Prostate gland (tissue), 2 donors: ENCODE measurements around the gene AK4. TPM values are rescaled to one million over a fixed set of nuclear protein-coding genes. Genes with fewer than 3 reads are reported as not detected.

ENCODE experiments used
- DNase-seq: peaks from one replicate; pipeline ENCODE4 v3.0.0-alpha.2; 2019; ENCODE audit warnings: low spot score
- H3K27ac ChIP-seq, 2 donors: fragments of 200-600 bp; sonication (generic); 2 replicates each; pipeline ENCODE4 v1.5.1; 2017 to 2019
- H3K27me3 ChIP-seq: fragments of 200-600 bp; sonication (generic); replicated peaks from 2 replicates; pipeline ENCODE4 v1.5.1; 2019; ENCODE audit not compliant: insufficient read depth
- H3K36me3 ChIP-seq, 2 donors: fragments of 200-600 bp; sonication (generic); 1 replicate in 1 of 2; 2 replicates in 1 of 2; pipeline versions ENCODE4 v1.5.1 to v1.8.1; 2017 to 2019
- H3K4me1 ChIP-seq: fragments of 200-600 bp; sonication (generic); replicated peaks from 2 replicates; pipeline ENCODE4 v1.5.1; 2019
- H3K4me3 ChIP-seq, 2 donors: fragments of 200-600 bp; sonication (generic); 2 replicates each; pipeline ENCODE4 v1.5.1; 2017 to 2019
- H3K9me3 ChIP-seq: fragments of 200-600 bp; sonication (generic); 2 replicates; pipeline ENCODE4 v1.5.1; 2017
- CTCF ChIP-seq, 4 experiments: fragments of 200-600 bp in 2 of 4; fragments of 450-650 bp in 2 of 4; sonication (generic) in 2 of 4; IDR thresholded peaks; 1 replicate in 3 of 4; 2 replicates in 1 of 4; pipeline ENCODE4 v1.5.1; 2016 to 2019; ENCODE audit warnings: antibody characterized with exemption in 4 of 4, mild to moderate bottlenecking in 2 of 4, moderate library complexity in 2 of 4
- POLR2A ChIP-seq: fragments of 450-650 bp; IDR thresholded peaks from one replicate; pipeline ENCODE4 v1.6.1; 2016; ENCODE audit warnings: antibody characterized with exemption, mild to moderate bottlenecking
- POLR2AphosphoS5 ChIP-seq: sonication (generic); formaldehyde crosslinking; IDR thresholded peaks from one replicate; pipeline ENCODE4 v1.6.1; 2017; ENCODE audit warnings: antibody characterized with exemption
- WGBS: methylation state at CpG from one replicate; pipeline ENCODE4 v1.1.5; 2018; 5-methylcytosine and 5-hydroxymethylcytosine counted together
- intact Hi-C: fragments of 100-400 bp; cut with DNase I; formaldehyde crosslinking; loops from one replicate; pipeline ENCODE4 v1.14.2; 2022
- total RNA-seq, 2 donors: library from RNA; depleted of rRNA; stranded (reverse); fragments of >200 nt; gene quantifications; one replicate each; pipeline ENCODE4 v1.1.0, GENCODE V29; 2016

Gene AK4
- total RNA-seq, 2 donors from 2014 or later = 46.5 to 63.1 TPM

- Histone ChIP-seq H3K27ac (no peak overlapping the region), H3K36me3 (no peaks in the 10 kb centered on the region), H3K27me3 (no peaks in the 10 kb centered on the region), H3K9me3 (no peaks in the 10 kb centered on the region), H3K4me3 (no peak overlapping the region), H3K4me1 (no peaks in the 10 kb centered on the region)
- TF ChIP-seq CTCF (IDR thresholded peaks at IDR 0.05) (no peak), POLR2AphosphoS5 (no peak), POLR2A (no peak)
- intact Hi-C loops = no loop called here
- DNase-seq = no peak
- 59% methylated on average over 6 of the region's 6 CpGs for WGBS
Measured at GRCh38 chr1:65238010-65238409, 90.0 kb downstream of the AK4 start.

GRCh38 chr1:65243491-65243890 lies 95.5 kb downstream of the AK4 start:
- no peak for DNase-seq
- no peaks in the 10 kb centered on the region for H3K36me3 ChIP-seq
- H3K4me1 ChIP-seq = no peaks in the 10 kb centered on the region
- H3K9me3 ChIP-seq = no peaks in the 10 kb centered on the region
- intact Hi-C loops = no loop called here
- 93% methylated on average over 3 of the region's 3 CpGs for WGBS
- H3K27ac ChIP-seq = no peak overlapping the region
- no peak overlapping the region for H3K4me3 ChIP-seq
- H3K27me3 ChIP-seq = no peaks in the 10 kb centered on the region
- TF ChIP-seq POLR2A = no peak
- TF ChIP-seq POLR2AphosphoS5 = no peak

GRCh38 chr1:65245295-65245694 lies 97.3 kb downstream of the AK4 start:
- Histone ChIP-seq H3K9me3 (no peaks in the 10 kb centered on the region), H3K27me3 (no peaks in the 10 kb centered on the region), H3K27ac (no peak overlapping the region), H3K36me3 (no peaks in the 10 kb centered on the region), H3K4me1 (no peaks in the 10 kb centered on the region), H3K4me3 (no peak overlapping the region)
- intact Hi-C loops = no loop called here
- no peak for TF ChIP-seq POLR2AphosphoS5
- TF ChIP-seq CTCF (IDR thresholded peaks at IDR 0.05) = no peak
- TF ChIP-seq POLR2A = no peak
- DNase-seq = no peak

GRCh38 chr1:65247419-65248359 lies 99.7 kb downstream of the AK4 start:
- intact Hi-C loops = no loop called here
- TF ChIP-seq POLR2A (no peak), POLR2AphosphoS5 (no peak), CTCF (IDR thresholded peaks at IDR 0.05) (no peak)
- 62% methylated on average over 4 of the region's 4 CpGs for WGBS
- Histone ChIP-seq H3K4me1 (no peaks in the 10 kb centered on the region), H3K27ac (no peak overlapping the region), H3K36me3 (no peaks in the 10 kb centered on the region), H3K27me3 (no peaks in the 10 kb centered on the region), H3K4me3 (no peak overlapping the region), H3K9me3 (no peaks in the 10 kb centered on the region)
- DNase-seq = no peak

- H3K4me3 ChIP-seq = no peak overlapping the region
- no peaks in the 10 kb centered on the region for H3K27me3 ChIP-seq
- intact Hi-C loops = no loop called here
- H3K36me3 ChIP-seq = no peaks in the 10 kb centered on the region
- TF ChIP-seq POLR2AphosphoS5 = no peak
- TF ChIP-seq POLR2A = no peak
- no peak for TF ChIP-seq CTCF (IDR thresholded peaks at IDR 0.05)
- H3K4me1 ChIP-seq = no peaks in the 10 kb centered on the region
- WGBS = 74% methylated on average over 2 of the region's 2 CpGs
- DNase-seq = no peak
- no peaks in the 10 kb centered on the region for H3K9me3 ChIP-seq
- no peak overlapping the region for H3K27ac ChIP-seq
Measured at GRCh38 chr1:65250826-65251225, 102.8 kb downstream of the AK4 start.
